IMR-90 (cell line): Measurements from ENCODE around the gene SLC1A7. TPM values are rescaled to one million over a fixed set of nuclear protein-coding genes. Genes with fewer than 3 reads are reported as not detected.

Experiments used
- ATAC-seq: fragments of 200-7000 bp; cut with Tn5 transposase; 2 replicates; pipeline ENCODE4 v1.9.1; 2020; ENCODE audit warnings: low read depth, mild to moderate bottlenecking, moderate library complexity
- BruUV-seq: library from RNA; stranded (reverse); fragments of 400-500 nt; replicated peaks from 2 replicates; lab custom pipeline; 2021; lab: Mats Ljungman, UMichigan
- CTCF ChIA-PET: fragments of 300-600 bp; formaldehyde crosslinking; extraction: SDS; loops from one replicate; lab custom pipeline; 2021; ENCODE audit warnings: antibody characterized with exemption; lab: Yijun Ruan, JAX
- POLR2A ChIA-PET: fragments of 300-600 bp; sonication (Branson Sonifier 250); formaldehyde crosslinking; loops from one replicate; lab custom pipeline; 2022; ENCODE audit warnings: antibody characterized with exemption; ENCODE audit not compliant: unreplicated experiment; lab: Charles Lee
- DNase-seq: peaks from one replicate; pipeline ENCODE4 v3.0.0; 2013
- H2AFZ ChIP-seq: replicated peaks from 2 replicates; pipeline ENCODE3; 2013; ENCODE audit warnings: low read length, mild to moderate bottlenecking; ENCODE audit not compliant: poor library complexity
- H2AK5ac ChIP-seq: 2 replicates; pipeline ENCODE4 v1.6.1; 2013; ENCODE audit warnings: low read depth, low read length, inconsistent platforms
- H2AK9ac ChIP-seq: replicated peaks from 2 replicates; pipeline ENCODE3; 2013; ENCODE audit warnings: mild to moderate bottlenecking, low read depth, low read length, moderate library complexity; ENCODE audit not compliant: poor library complexity
- H2BK120ac ChIP-seq: 2 replicates; pipeline ENCODE4 v1.6.1; 2013; ENCODE audit warnings: low read depth, low read length, inconsistent platforms
- H2BK15ac ChIP-seq: 3 replicates; pipeline ENCODE4 v1.6.1; 2013; ENCODE audit warnings: low read depth, low read length, inconsistent platforms
- H2BK20ac ChIP-seq: 2 replicates; pipeline ENCODE4 v1.6.1; 2013; ENCODE audit warnings: low read depth, mild to moderate bottlenecking, inconsistent platforms, low read length, moderate library complexity
- H2BK5ac ChIP-seq: 2 replicates; pipeline ENCODE4 v1.6.1; 2013; ENCODE audit warnings: mild to moderate bottlenecking, low read depth, low read length, inconsistent platforms; ENCODE audit not compliant: poor library complexity, severe bottlenecking
- H3K14ac ChIP-seq: replicated peaks from 2 replicates; pipeline ENCODE4 v1.6.1; 2013; ENCODE audit warnings: low read depth, low read length, inconsistent platforms
- H3K18ac ChIP-seq: 2 replicates; pipeline ENCODE4 v1.6.1; 2013; ENCODE audit warnings: low read depth, low read length, control low read depth
- H3K23ac ChIP-seq: 2 replicates; pipeline ENCODE4 v1.6.1; 2013; ENCODE audit warnings: low read depth, low read length, inconsistent platforms
- H3K27ac ChIP-seq: 2 replicates; pipeline ENCODE4 v1.5.1; 2013; ENCODE audit warnings: mild to moderate bottlenecking, control low read depth, low read length; ENCODE audit not compliant: insufficient read depth
- H3K27me3 ChIP-seq: 2 replicates; pipeline ENCODE4 v1.6.1; 2013; ENCODE audit warnings: low read length; ENCODE audit not compliant: control insufficient read depth, insufficient read depth
- H3K36me3 ChIP-seq: 2 replicates; pipeline ENCODE4 v1.6.1; 2013; ENCODE audit warnings: low read length, mixed read lengths; ENCODE audit not compliant: control insufficient read depth, insufficient read depth
- H3K4ac ChIP-seq: 2 replicates; pipeline ENCODE4 v1.6.1; 2013; ENCODE audit warnings: low read depth, low read length, inconsistent platforms
- H3K4me1 ChIP-seq: 2 replicates; pipeline ENCODE4 v1.6.1; 2013; ENCODE audit warnings: low read length, mixed read lengths; ENCODE audit not compliant: control insufficient read depth, insufficient read depth
- H3K4me2 ChIP-seq: 2 replicates; pipeline ENCODE4 v1.6.1; 2013; ENCODE audit warnings: low read depth, mild to moderate bottlenecking, control low read depth, low read length, moderate library complexity
- H3K4me3 ChIP-seq: 2 replicates; pipeline ENCODE4 v1.5.1; 2013; ENCODE audit warnings: low read depth, mild to moderate bottlenecking, control low read depth, low read length, moderate library complexity; ENCODE audit not compliant: insufficient read depth
- H3K56ac ChIP-seq: 2 replicates; pipeline ENCODE4 v1.6.1; 2013; ENCODE audit warnings: low read length, inconsistent platforms; ENCODE audit not compliant: insufficient read depth; ENCODE audit errors: extremely low read depth
- H3K79me1 ChIP-seq, 2 experiments: 2 replicates each; pipeline ENCODE4 v1.6.1; 2013; ENCODE audit warnings: low read length in 2 of 2, inconsistent platforms in 1 of 2, low read depth in 1 of 2
- H3K9ac ChIP-seq: 2 replicates; pipeline ENCODE4 v1.6.1; 2013; ENCODE audit warnings: low read depth, low read length, control low read depth
- H3K9me1 ChIP-seq: 2 replicates; pipeline ENCODE4 v1.6.1; 2013; ENCODE audit warnings: low read length, inconsistent platforms; ENCODE audit not compliant: insufficient read depth
- H3K9me3 ChIP-seq: 2 replicates; pipeline ENCODE4 v1.6.1; 2013; ENCODE audit warnings: low read length; ENCODE audit not compliant: control insufficient read depth, insufficient read depth
- H4K20me1 ChIP-seq: 2 replicates; pipeline ENCODE4 v1.6.1; 2013; ENCODE audit warnings: low read length, inconsistent platforms; ENCODE audit not compliant: insufficient read depth
- H4K5ac ChIP-seq: 2 replicates; pipeline ENCODE4 v1.6.1; 2013; ENCODE audit warnings: mild to moderate bottlenecking, low read depth, low read length, control low read depth
- H4K8ac ChIP-seq, 2 experiments: 2 replicates each; pipeline ENCODE4 v1.6.1; 2013; ENCODE audit warnings: low read depth in 2 of 2, low read length in 2 of 2, control low read depth in 1 of 2, inconsistent platforms in 1 of 2
- H4K91ac ChIP-seq: 2 replicates; pipeline ENCODE4 v1.6.1; 2013; ENCODE audit warnings: low read depth, low read length, inconsistent platforms; ENCODE audit not compliant: insufficient read depth
- USF2 ChIP-seq: fragments of 150-350 bp; IDR thresholded peaks from 2 replicates; pipeline ENCODE4 v1.6.1; 2017; ENCODE audit warnings: mild to moderate bottlenecking, antibody characterized with exemption, low read length, low read depth
- WGBS, 2 experiments: methylation state at CpG; one replicate each; pipeline versions ENCODE4 v1.1.5 to v1.1.7; 2013; ENCODE audit warnings: missing lambda C conversion rate in 2 of 2; ENCODE audit not compliant: insufficient read length in 1 of 2; ENCODE audit errors: extremely low coverage in 2 of 2; 5-methylcytosine and 5-hydroxymethylcytosine counted together
- dilution Hi-C: fragments of 300-500 bp; cut with HindIII; formaldehyde crosslinking; loops from one replicate; pipeline ENCODE4 v1.14.3; 2018; ENCODE audit warnings: low sequenced_read_pairs; ENCODE audit not compliant: unreplicated experiment
- in situ Hi-C: fragments of 300-500 bp; cut with MboI; formaldehyde crosslinking; loops from 3 replicates; pipeline ENCODE4 v1.14.3; 2019; ENCODE audit warnings: low sequenced_read_pairs, inconsistent platforms, mixed read lengths
- intact Hi-C: fragments of 100-400 bp; cut with micrococcal nuclease; formaldehyde crosslinking; loops from 2 replicates; pipeline ENCODE4 v1.10.0; 2022
- polyA plus RNA-seq, 3 experiments: library from polyadenylated mRNA; depleted of rRNA; stranded (reverse); fragments of >200 nt; gene quantifications; 2 replicates each; pipeline ENCODE4 v1.2.3, GENCODE V29; 2012; ENCODE audit warnings: low replicate concordance in 1 of 3
- total RNA-seq: library from RNA; depleted of rRNA; stranded (reverse); fragments of >200 nt; gene quantifications from 2 replicates; pipeline ENCODE4 v1.2.3, GENCODE V29; 2012

SLC1A7 gene
- total and polyA plus RNA-seq, 2 of the 4 experiments (the other 2 are of a cell fraction), result 0.05 TPM; not detected in 1

- POLR2A ChIA-PET, result no interaction called here
- Histone ChIP-seq H3K9ac (peak overlapping the region; percentile 16; the same call in 1 of the 2 replicates), H3K4me1 (peaks cover 21% of the 10 kb centered on the region), H4K20me1 (no peaks in the 10 kb centered on the region), H3K9me1 (peaks cover 24% of the 10 kb centered on the region), H2BK15ac (peak overlapping the region; percentile 100), H4K91ac (peak overlapping the region; percentile 95), H3K27me3 (no peaks in the 10 kb centered on the region), H3K27ac (peak overlapping the region; percentile 43), H3K4me3 (no peak overlapping the region), H3K9me3 (peaks cover 4% of the 10 kb centered on the region), H4K5ac (peak overlapping the region; percentile 69), H3K14ac (peak overlapping the region; percentile 75), H2AK9ac (peak overlapping the region; percentile 85), H3K4ac (peak overlapping the region; percentile 95), H3K4me2 (no peak overlapping the region), H2BK5ac (peak overlapping the region; percentile 54), H2BK20ac (peak overlapping the region; percentile 94), H3K79me1 (no peaks in the 10 kb centered on the region), H3K36me3 (no peaks in the 10 kb centered on the region), H4K8ac (peak overlapping the region; percentile 76 to 85; a peak in 3 of 4 replicates), H3K23ac (peak overlapping the region; percentile 3; the same call in 1 of the 2 replicates), H3K18ac (peak overlapping the region; percentile 84), H2BK120ac (peak overlapping the region; percentile 95), H3K56ac (peak overlapping the region; percentile 16; the same call in 1 of the 2 replicates), H2AFZ (peak overlapping the region; percentile 69), H2AK5ac (peak overlapping the region; percentile 74)
- ATAC-seq, result peak; percentile 52
- dilution Hi-C loops, result no loop called here
- no peak for TF ChIP-seq USF2
- WGBS, 2 experiments, result 67% methylated on average over 1 of the region's 8 CpGs; no CpG with 5 or more reads in 1 of the 2 experiments
- no TSS peak for BruUV-seq
- DNase-seq, result peak; percentile 43
- intact Hi-C loops, result no loop called here
- CTCF ChIA-PET, result no interaction called here
- in situ Hi-C loops, result no loop called here
Observed at GRCh38 chr1:53138991-53139884, 3.2 kb downstream of the SLC1A7 start.
